GM18520 (cell line): ENCODE results near the gene HTR5A.

Experiments used
- ATAC-seq: cut with Tn5 transposase; IDR thresholded peaks from one replicate; pipeline ENCODE4 v1.9.1; 2021; ENCODE audit not compliant: unreplicated experiment

Gene HTR5A

GRCh38 chr7:155084969-155085368 lies 14.8 kb downstream of the HTR5A start:
- no peak for ATAC-seq

GRCh38 chr7:155090684-155091083 lies 20.6 kb downstream of the HTR5A start:
- no peak for ATAC-seq

- ATAC-seq, result no peak
Measured at GRCh38 chr7:155093596-155093995, 23.5 kb downstream of the HTR5A start.

- ATAC-seq, result no peak
Measured at GRCh38 chr7:155094636-155095135, 24.6 kb downstream of the HTR5A start.

GRCh38 chr7:155097338-155097737 lies 27.2 kb downstream of the HTR5A start:
- ATAC-seq, result no peak

- ATAC-seq, result no peak
Measured at GRCh38 chr7:155103839-155104238, 33.7 kb downstream of the HTR5A start.

- no peak for ATAC-seq
Measured at GRCh38 chr7:155104913-155105312, 34.8 kb downstream of the HTR5A start.

- ATAC-seq, result no peak
Measured at GRCh38 chr7:155106356-155106755, 36.2 kb downstream of the HTR5A start.

- no peak for ATAC-seq
Measured at GRCh38 chr7:155107126-155107525, 37.0 kb downstream of the HTR5A start.

GRCh38 chr7:155108144-155108901 lies 38.2 kb downstream of the HTR5A start:
- ATAC-seq, result no peak

- no peak for ATAC-seq
Measured at GRCh38 chr7:155109121-155109520, 39.0 kb downstream of the HTR5A start.

- ATAC-seq, result no peak
Measured at GRCh38 chr7:155115288-155115687, 45.2 kb downstream of the HTR5A start.

GRCh38 chr7:155119801-155120382 lies 49.8 kb downstream of the HTR5A start:
- no peak for ATAC-seq

- ATAC-seq, result no peak
Measured at GRCh38 chr7:155120460-155120859, 50.3 kb downstream of the HTR5A start.

- no peak for ATAC-seq
Measured at GRCh38 chr7:155122831-155123230, 52.7 kb downstream of the HTR5A start.

GRCh38 chr7:155123413-155123812 lies 53.3 kb downstream of the HTR5A start:
- no peak for ATAC-seq

GRCh38 chr7:155124706-155125105 lies 54.6 kb downstream of the HTR5A start:
- ATAC-seq, result no peak

- no peak for ATAC-seq
Measured at GRCh38 chr7:155129186-155129585, 59.1 kb downstream of the HTR5A start.

GRCh38 chr7:155129789-155130188 lies 59.7 kb downstream of the HTR5A start:
- ATAC-seq, result no peak

- ATAC-seq, result no peak
Measured at GRCh38 chr7:155130493-155130892, 60.4 kb downstream of the HTR5A start.

GRCh38 chr7:155131090-155131489 lies 61.0 kb downstream of the HTR5A start:
- no peak for ATAC-seq

GRCh38 chr7:155132431-155132830 lies 62.3 kb downstream of the HTR5A start:
- no peak for ATAC-seq
